Measurements from ENCODE around the gene FBXL20. TPM values are rescaled to one million over a fixed set of nuclear protein-coding genes. Genes with fewer than 3 reads are reported as not detected.

FBXL20 gene
- total RNA-seq, 4 donors from 2014 or later = 10.4 to 29.6 (median 17.2) TPM

Other genes with a start within 250 kb of the FBXL20 start
- gene PLXDC1, start 250.0 kb downstream of the FBXL20 start, total RNA-seq = 10 to 100 TPM in 2 of 4 donors, 1 to 10 TPM in 2; 6.5 to 21.6 (median 9.1) TPM
- not detected for gene ARL5C, start 235.5 kb downstream of the FBXL20 start, total RNA-seq
- gene CACNB1, start 204.0 kb downstream of the FBXL20 start, total RNA-seq = 1 to 10 TPM; 3.2 to 3.7 (median 3.5) TPM
- 1,000 to 10,000 TPM; 2,414 to 2,833 (median 2,579) TPM for gene RPL19, start 201.3 kb downstream of the FBXL20 start, total RNA-seq
- gene STAC2, start 175.7 kb downstream of the FBXL20 start, total RNA-seq = under 1 TPM in 2 of 4 donors, not detected in 2; 0.56 to 0.60 TPM
- gene MED1, start 49.6 kb upstream of the FBXL20 start, total RNA-seq = 10 to 100 TPM; 21.4 to 34.0 (median 29.0) TPM
- gene CDK12, start 59.9 kb upstream of the FBXL20 start, total RNA-seq = 10 to 100 TPM; 25.7 to 49.2 (median 38.1) TPM
- under 1 TPM in 1 of 4 donors, not detected in 3; 0.06 TPM for gene NEUROD2, start 206.3 kb upstream of the FBXL20 start, total RNA-seq
- gene PPP1R1B, start 225.3 kb upstream of the FBXL20 start, total RNA-seq = 10 to 100 TPM; 13.9 to 27.0 (median 19.1) TPM
- 10 to 100 TPM; 24.9 to 75.5 (median 36.5) TPM for gene STARD3, start 235.5 kb upstream of the FBXL20 start, total RNA-seq

Measured in omental fat pad (tissue), 4 donors.